A673 (cell line): ENCODE measurements around the gene RGS16. TPM values are rescaled to one million over a fixed set of nuclear protein-coding genes. Genes with fewer than 3 reads are reported as not detected.

Experiments
- BruUV-seq: library from RNA; stranded (reverse); fragments of 400-500 nt; replicated peaks from 2 replicates; lab custom pipeline; 2021; lab: Mats Ljungman, UMichigan
- CTCF ChIA-PET: fragments of 300-600 bp; sonication (Branson Sonifier 250); formaldehyde crosslinking; loops from one replicate; lab custom pipeline; 2022; ENCODE audit warnings: antibody characterized with exemption; lab: Charles Lee
- POLR2A ChIA-PET: fragments of 300-600 bp; sonication (Branson Sonifier 250); formaldehyde crosslinking; loops from one replicate; lab custom pipeline; 2022; ENCODE audit warnings: antibody characterized with exemption; ENCODE audit not compliant: low non-redundant PET; lab: Charles Lee
- DNase-seq: peaks from one replicate; pipeline ENCODE4 v3.0.0-alpha.2; 2015; ENCODE audit warnings: low spot score
- H3K27ac ChIP-seq: fragments of 200-600 bp; sonication (generic); 2 replicates; pipeline ENCODE4 v1.5.1; 2016; ENCODE audit warnings: mixed run types, low read depth, mild to moderate bottlenecking, mixed read lengths, antibody characterized with exemption, low read length; ENCODE audit not compliant: poor library complexity, severe bottlenecking
- H3K27me3 ChIP-seq: fragments of 200-600 bp; sonication (generic); replicated peaks from 2 replicates; pipeline ENCODE4 v1.6.1; 2017; ENCODE audit warnings: mixed run types, low read depth, mild to moderate bottlenecking, mixed read lengths, antibody characterized with exemption, low read length; ENCODE audit not compliant: insufficient read depth, poor library complexity
- H3K36me3 ChIP-seq: fragments of 200-600 bp; sonication (generic); 2 replicates; pipeline ENCODE4 v1.6.1; 2016; ENCODE audit warnings: mixed run types, mild to moderate bottlenecking, mixed read lengths, antibody characterized with exemption, low read length; ENCODE audit not compliant: insufficient read depth, poor library complexity, severe bottlenecking
- H3K4me1 ChIP-seq: fragments of 200-600 bp; sonication (generic); 2 replicates; pipeline ENCODE4 v1.6.1; 2017; ENCODE audit warnings: mixed run types, mild to moderate bottlenecking, mixed read lengths, antibody characterized with exemption, low read length; ENCODE audit not compliant: insufficient read depth, poor library complexity, severe bottlenecking
- H3K4me3 ChIP-seq: fragments of 200-600 bp; sonication (generic); 2 replicates; pipeline ENCODE4 v1.5.1; 2016; ENCODE audit warnings: low read depth, mixed run types, mild to moderate bottlenecking, mixed read lengths, low read length; ENCODE audit not compliant: poor library complexity, severe bottlenecking
- H3K9me3 ChIP-seq: fragments of 200-600 bp; sonication (generic); 2 replicates; pipeline ENCODE4 v1.6.1; 2016; ENCODE audit warnings: mixed run types, low read depth, mild to moderate bottlenecking, mixed read lengths, antibody characterized with exemption, low read length; ENCODE audit not compliant: poor library complexity, severe bottlenecking
- EZH2 ChIP-seq: fragments of 200-600 bp; sonication (generic); IDR thresholded peaks from 2 replicates; pipeline ENCODE4 v1.6.1; 2017; ENCODE audit warnings: borderline replicate concordance, low read depth, mild to moderate bottlenecking, mixed read lengths, antibody characterized with exemption, low read length; ENCODE audit not compliant: poor library complexity, severe bottlenecking
- intact Hi-C: fragments of 100-400 bp; cut with micrococcal nuclease; formaldehyde crosslinking; loops from one replicate; pipeline ENCODE4 v1.10.0; 2022; ENCODE audit not compliant: unreplicated experiment
- total RNA-seq: library from RNA; stranded (reverse); gene quantifications from 2 replicates; pipeline ENCODE4 v1.2.3, GENCODE V29; 2021
- TF ChIP-seq, protein P1 (sequence below): fragments of 300-800, 200-600 bp; sonication (generic); conservative IDR thresholded peaks from 2 replicates; pipeline ENCODE4 v1.5.1; 2017; ENCODE audit warnings: low read depth, mild to moderate bottlenecking, antibody characterized with exemption, low read length, moderate library complexity, mixed read lengths

The RGS16 gene
- total RNA-seq, 1 experiment from 2014 or later: 22.1 TPM

DNA sequence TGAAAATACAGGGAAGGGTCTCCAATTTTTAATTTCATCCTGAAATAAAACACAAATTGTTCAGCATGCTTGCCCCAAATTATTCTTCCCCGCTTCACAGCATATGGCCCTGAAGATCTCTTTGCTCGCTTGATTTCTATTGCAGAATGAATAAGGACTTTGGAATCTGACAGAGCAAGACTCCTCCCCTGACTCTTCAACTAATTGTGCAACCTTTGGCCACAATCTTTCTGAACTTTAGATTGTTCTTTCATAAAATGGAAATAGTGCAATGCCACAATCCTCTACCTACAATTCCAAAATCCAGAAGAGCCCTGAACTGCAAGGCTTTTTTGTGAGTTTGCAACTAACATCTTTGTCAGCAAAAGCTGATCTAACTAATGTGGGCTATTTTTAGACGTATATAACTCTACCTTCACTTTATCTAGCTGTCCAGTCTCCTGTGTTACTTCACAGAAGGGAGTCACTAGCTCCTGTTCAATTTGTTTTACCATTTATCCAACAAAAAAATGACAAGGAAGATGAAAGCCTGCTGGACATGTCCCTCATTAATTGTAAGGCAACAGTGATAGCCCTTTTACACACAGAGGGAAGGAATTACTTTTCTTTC is 28.5 kb downstream of the RGS16 start:
- Histone ChIP-seq H3K36me3 (no peaks in the 10 kb centered on the region), H3K4me1 (no peaks in the 10 kb centered on the region), H3K9me3 (no peaks in the 10 kb centered on the region), H3K27me3 (no peaks in the 10 kb centered on the region), H3K4me3 (no peak overlapping the region), H3K27ac (no peak overlapping the region)
- no peak for TF ChIP-seq EZH2
- TF ChIP-seq, protein P1, sequence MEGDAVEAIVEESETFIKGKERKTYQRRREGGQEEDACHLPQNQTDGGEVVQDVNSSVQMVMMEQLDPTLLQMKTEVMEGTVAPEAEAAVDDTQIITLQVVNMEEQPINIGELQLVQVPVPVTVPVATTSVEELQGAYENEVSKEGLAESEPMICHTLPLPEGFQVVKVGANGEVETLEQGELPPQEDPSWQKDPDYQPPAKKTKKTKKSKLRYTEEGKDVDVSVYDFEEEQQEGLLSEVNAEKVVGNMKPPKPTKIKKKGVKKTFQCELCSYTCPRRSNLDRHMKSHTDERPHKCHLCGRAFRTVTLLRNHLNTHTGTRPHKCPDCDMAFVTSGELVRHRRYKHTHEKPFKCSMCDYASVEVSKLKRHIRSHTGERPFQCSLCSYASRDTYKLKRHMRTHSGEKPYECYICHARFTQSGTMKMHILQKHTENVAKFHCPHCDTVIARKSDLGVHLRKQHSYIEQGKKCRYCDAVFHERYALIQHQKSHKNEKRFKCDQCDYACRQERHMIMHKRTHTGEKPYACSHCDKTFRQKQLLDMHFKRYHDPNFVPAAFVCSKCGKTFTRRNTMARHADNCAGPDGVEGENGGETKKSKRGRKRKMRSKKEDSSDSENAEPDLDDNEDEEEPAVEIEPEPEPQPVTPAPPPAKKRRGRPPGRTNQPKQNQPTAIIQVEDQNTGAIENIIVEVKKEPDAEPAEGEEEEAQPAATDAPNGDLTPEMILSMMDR: no peak
- CTCF ChIA-PET: no interaction called here
- intact Hi-C loops: no loop called here
- POLR2A ChIA-PET: no interaction called here
- DNase-seq: no peak
- no TSS peak for BruUV-seq

DNA sequence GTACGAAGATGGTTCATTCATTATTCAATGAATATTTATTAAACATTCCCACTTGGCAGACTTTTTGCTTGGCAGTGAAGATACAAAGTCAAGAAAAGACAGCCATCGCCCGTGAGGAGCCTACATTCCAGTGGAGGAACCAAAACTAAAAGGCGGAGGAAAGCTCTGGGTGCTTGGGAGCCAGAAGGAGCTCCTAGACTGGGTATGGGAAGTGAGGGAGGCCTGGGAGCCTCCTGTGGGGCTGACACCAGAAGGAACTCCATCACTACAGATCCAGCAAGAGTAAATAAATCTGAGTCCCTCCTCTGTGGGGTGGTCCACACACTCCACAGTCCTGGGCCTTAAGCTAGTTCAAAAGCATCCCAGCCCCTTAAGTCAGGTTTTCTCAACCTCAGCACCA is 30.0 kb downstream of the RGS16 start:
- no peaks in the 10 kb centered on the region for H3K36me3 ChIP-seq
- no TSS peak for BruUV-seq
- no peak overlapping the region for H3K27ac ChIP-seq
- TF ChIP-seq EZH2: no peak
- TF ChIP-seq, protein P1: no peak
- POLR2A ChIA-PET: no interaction called here
- H3K27me3 ChIP-seq: no peaks in the 10 kb centered on the region
- no peak for DNase-seq
- intact Hi-C loops: no loop called here
- H3K4me1 ChIP-seq: no peaks in the 10 kb centered on the region
- CTCF ChIA-PET: no interaction called here
- H3K4me3 ChIP-seq: no peak overlapping the region
- H3K9me3 ChIP-seq: no peaks in the 10 kb centered on the region

DNA sequence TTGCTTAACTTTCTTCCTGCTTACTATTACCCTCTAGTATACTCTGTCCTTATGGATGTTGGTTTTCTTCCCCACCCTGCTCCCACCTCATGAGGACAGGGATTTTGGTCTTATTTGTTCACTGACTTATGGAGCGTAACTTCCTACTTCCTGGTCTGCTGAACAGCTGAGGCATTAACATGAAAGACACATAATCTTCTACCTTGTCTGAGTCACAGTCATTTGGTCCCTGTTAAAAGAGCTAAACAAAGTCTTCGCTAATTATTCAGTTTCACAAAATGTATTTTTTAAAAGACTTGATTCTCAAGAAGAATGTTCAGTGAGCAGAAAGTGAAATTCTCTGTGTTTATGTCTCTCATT is 33.6 kb downstream of the RGS16 start:
- no peak for TF ChIP-seq EZH2
- TF ChIP-seq, protein P1: no peak
- ChIA-PET POLR2A (no interaction called here), CTCF (no interaction called here)
- intact Hi-C loops: no loop called here
- Histone ChIP-seq H3K4me1 (no peaks in the 10 kb centered on the region), H3K27me3 (no peaks in the 10 kb centered on the region), H3K27ac (no peak overlapping the region), H3K9me3 (no peaks in the 10 kb centered on the region), H3K36me3 (no peaks in the 10 kb centered on the region), H3K4me3 (no peak overlapping the region)
- DNase-seq: no peak
- BruUV-seq: no TSS peak
